ACC112 (cell line): Measurements from ENCODE around the gene PTGDR2.

ENCODE experiments used
- H2AFZ ChIP-seq: fragments of 200-600 bp; sonication (generic); one replicate; pipeline ENCODE4 v1.6.0; 2017; ENCODE audit warnings: antibody characterized with exemption, low read length; ENCODE audit not compliant: unreplicated experiment
- H3K27ac ChIP-seq: fragments of 200-600 bp; sonication (generic); 2 replicates; pipeline ENCODE4 v1.5.1; 2014; ENCODE audit warnings: low read depth, mild to moderate bottlenecking, antibody characterized with exemption, low read length, moderate library complexity
- H3K27me3 ChIP-seq: fragments of 200-600 bp; sonication (generic); 2 replicates; pipeline ENCODE4 v1.6.1; 2014; ENCODE audit warnings: mild to moderate bottlenecking, antibody characterized with exemption, low read length, moderate library complexity, mixed read lengths; ENCODE audit not compliant: insufficient read depth
- H3K36me3 ChIP-seq: fragments of 200-600 bp; sonication (generic); 2 replicates; pipeline ENCODE4 v1.6.1; 2016; ENCODE audit warnings: mild to moderate bottlenecking, antibody characterized with exemption, low read length, moderate library complexity, mixed read lengths; ENCODE audit not compliant: insufficient read depth
- H3K4me1 ChIP-seq: fragments of 200-600 bp; sonication (generic); one replicate; pipeline ENCODE4 v1.6.1; 2016; ENCODE audit warnings: low read length, mixed read lengths; ENCODE audit not compliant: insufficient read depth, unreplicated experiment, control insufficient read depth
- H3K4me3 ChIP-seq: fragments of 200-600 bp; sonication (generic); 2 replicates; pipeline ENCODE4 v1.5.1; 2014; ENCODE audit warnings: mild to moderate bottlenecking, low read depth, low read length
- H3K79me2 ChIP-seq: fragments of 200-600 bp; sonication (generic); one replicate; pipeline ENCODE4 v1.6.0; 2016; ENCODE audit warnings: low read length; ENCODE audit not compliant: control insufficient read depth, unreplicated experiment, insufficient read depth

Gene PTGDR2

GRCh38 chr11:60844870-60845221, 10.9 kb downstream of the PTGDR2 start:
- H3K27me3 ChIP-seq, result no peaks in the 10 kb centered on the region
- H3K4me1 ChIP-seq, result peaks cover 33% of the 10 kb centered on the region
- H3K36me3 ChIP-seq, result no peaks in the 10 kb centered on the region
- no peak overlapping the region for H3K27ac ChIP-seq
- peak overlapping the region; percentile 82 for H3K4me3 ChIP-seq
- peaks cover 40% of the 10 kb centered on the region for H3K79me2 ChIP-seq
- H2AFZ ChIP-seq, result no peak overlapping the region

- Histone ChIP-seq H3K27ac (no peak overlapping the region), H3K79me2 (peaks cover 40% of the 10 kb centered on the region), H2AFZ (no peak overlapping the region), H3K36me3 (no peaks in the 10 kb centered on the region), H3K27me3 (no peaks in the 10 kb centered on the region), H3K4me1 (peaks cover 33% of the 10 kb centered on the region), H3K4me3 (peak overlapping the region; percentile 82)
Observed at GRCh38 chr11:60844045-60844869, 11.5 kb downstream of the PTGDR2 start.

- Histone ChIP-seq H3K4me3 (peak overlapping the region; percentile 82), H3K36me3 (no peaks in the 10 kb centered on the region), H3K27me3 (no peaks in the 10 kb centered on the region), H3K4me1 (peaks cover 33% of the 10 kb centered on the region), H2AFZ (no peak overlapping the region), H3K27ac (no peak overlapping the region), H3K79me2 (peaks cover 40% of the 10 kb centered on the region)
Observed at GRCh38 chr11:60842668-60843600, 12.8 kb downstream of the PTGDR2 start.

- peak within 1 kb of the TSS; percentile 82 for H3K4me3 ChIP-seq
- peak within 1 kb of the TSS; percentile 82 for H2AFZ ChIP-seq
- peaks cover 40% of the 10 kb centered on the region for H3K79me2 ChIP-seq
- peaks cover 33% of the 10 kb centered on the region for H3K4me1 ChIP-seq
- no peaks in the 10 kb centered on the region for H3K27me3 ChIP-seq
- H3K27ac ChIP-seq, result peak within 1 kb of the TSS; percentile 24; the same call in 1 of the 2 replicates
- no peaks in the 10 kb centered on the region for H3K36me3 ChIP-seq
Observed at GRCh38 chr11:60841797-60842667, 13.7 kb downstream of the PTGDR2 start, which contains the start of gene CCDC86. Gene CCDC86 (plus strand): TSS chr11:60842113. CDS start chr11:60842125, 12 bp downstream.

- Histone ChIP-seq H3K4me3 (peak overlapping the region; percentile 82), H3K4me1 (peaks cover 36% of the 10 kb centered on the region), H3K36me3 (no peaks in the 10 kb centered on the region), H2AFZ (peak overlapping the region; percentile 76), H3K27me3 (no peaks in the 10 kb centered on the region), H3K27ac (0 out of 2 replicates have a peak overlapping the region, but pooled peaks have one; percentile 4), H3K79me2 (peaks cover 38% of the 10 kb centered on the region)
Observed at GRCh38 chr11:60840470-60841430, 15.0 kb downstream of the PTGDR2 start.

- no peaks in the 10 kb centered on the region for H3K36me3 ChIP-seq
- peaks cover 25% of the 10 kb centered on the region for H3K4me1 ChIP-seq
- no peak overlapping the region for H3K27ac ChIP-seq
- H3K27me3 ChIP-seq, result no peaks in the 10 kb centered on the region
- no peak overlapping the region for H2AFZ ChIP-seq
- peaks cover 12% of the 10 kb centered on the region for H3K79me2 ChIP-seq
- no peak overlapping the region for H3K4me3 ChIP-seq
Observed at GRCh38 chr11:60838132-60838531, 17.6 kb downstream of the PTGDR2 start.

- H2AFZ ChIP-seq, result no peak overlapping the region
- peaks cover 25% of the 10 kb centered on the region for H3K4me1 ChIP-seq
Observed at GRCh38 chr11:60836866-60837515, 18.8 kb downstream of the PTGDR2 start.

GRCh38 chr11:60835534-60835846, 20.3 kb downstream of the PTGDR2 start:
- H3K4me3 ChIP-seq, result no peak overlapping the region
- no peaks in the 10 kb centered on the region for H3K79me2 ChIP-seq
- peaks cover 14% of the 10 kb centered on the region for H3K4me1 ChIP-seq
- H3K27me3 ChIP-seq, result peaks cover 10% of the 10 kb centered on the region; the same call in 1 of the 2 replicates
- H3K36me3 ChIP-seq, result no peaks in the 10 kb centered on the region
- H3K27ac ChIP-seq, result no peak overlapping the region
- peak overlapping the region; percentile 48 for H2AFZ ChIP-seq

More at GRCh38 chr11:60836866-60837515, 18.8 kb downstream of the PTGDR2 start:
- H3K36me3 ChIP-seq, result no peaks in the 10 kb centered on the region
- H3K27ac ChIP-seq, result no peak overlapping the region
- H3K27me3 ChIP-seq, result peaks cover 10% of the 10 kb centered on the region; the same call in 1 of the 2 replicates
- H3K79me2 ChIP-seq, result peaks cover under 1% of the 10 kb centered on the region
- H3K4me3 ChIP-seq, result no peak overlapping the region
